ENCODE results near the gene SELPLG.
"Not testable (repeated sequence)": the region's sequence is repeated elsewhere in the genome, so short reads cannot be mapped to it uniquely, and the experiment has no call there.

Gene SELPLG

DNA sequence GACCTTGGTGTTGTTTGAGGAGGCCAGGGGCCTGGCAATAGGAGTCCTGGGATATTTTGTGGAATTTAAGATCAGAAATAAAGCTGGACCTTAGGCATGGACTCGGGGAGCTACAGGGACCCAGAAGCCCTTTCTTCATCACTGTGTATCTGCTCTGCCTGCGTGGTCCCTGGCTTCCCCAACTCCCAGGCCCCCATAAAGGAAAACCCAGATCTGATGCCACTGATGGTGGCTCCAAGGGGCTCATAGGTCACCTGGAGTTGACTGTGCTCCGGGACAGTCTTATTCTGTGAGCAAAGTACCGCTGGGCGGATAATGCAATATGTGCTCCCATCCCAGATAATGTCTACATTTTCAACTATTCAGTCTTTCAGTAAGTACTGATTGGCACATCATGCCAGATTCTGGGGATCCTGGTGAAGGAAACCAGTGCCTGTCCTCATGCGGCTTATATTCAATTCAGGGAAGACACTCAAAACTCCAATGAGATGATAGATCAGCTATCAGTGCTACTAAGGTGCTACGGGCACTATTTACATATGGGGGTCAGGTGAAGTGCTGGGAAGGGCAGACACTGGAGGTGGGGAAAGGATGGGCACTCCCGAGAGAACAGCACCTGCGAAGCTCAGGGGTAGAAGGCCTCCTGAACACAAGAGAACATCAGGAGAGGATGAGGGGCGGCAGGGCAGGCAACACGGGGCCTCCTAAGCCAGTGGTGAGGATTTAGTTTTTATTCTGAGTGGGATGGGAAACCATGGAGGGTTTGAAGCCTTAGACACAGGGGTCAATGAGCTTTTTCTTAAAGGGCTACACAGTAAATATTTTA is 5.5 kb upstream of the SELPLG start:
- DNase-seq = no peak

DNA sequence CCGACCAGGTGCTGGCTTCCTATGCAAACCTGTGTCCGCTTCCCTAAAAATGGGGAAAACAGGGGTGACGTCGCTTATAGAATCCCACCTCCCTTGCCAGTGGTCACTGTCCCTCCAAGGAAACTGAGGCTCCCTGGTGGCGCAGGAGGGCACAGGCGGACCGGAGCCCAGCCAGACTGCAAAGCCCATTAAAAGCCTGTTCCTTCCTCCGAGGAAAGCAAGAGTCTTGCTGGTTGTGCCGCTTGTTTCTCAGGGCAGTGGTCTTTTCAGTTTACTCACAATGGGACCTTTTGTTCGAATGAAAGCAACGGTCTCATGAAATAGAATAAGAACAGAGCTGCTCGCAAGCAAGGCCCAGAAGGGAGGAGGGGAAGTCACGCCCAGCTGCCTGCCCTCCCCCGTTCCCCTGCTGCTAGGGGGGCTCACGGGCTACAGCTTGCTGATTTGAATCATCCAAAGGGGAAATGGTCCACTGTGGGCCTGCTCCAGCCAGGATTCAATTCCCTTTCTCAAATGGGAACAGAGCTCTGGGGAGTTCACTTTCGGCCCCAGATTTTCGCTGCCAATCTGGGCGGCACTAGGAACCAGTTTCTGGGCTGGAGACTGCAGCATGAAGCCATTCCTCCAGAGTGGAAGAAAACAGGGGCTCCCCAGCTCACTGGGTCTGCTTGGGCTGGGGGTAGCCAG is 4.6 kb upstream of the SELPLG start:
- DNase-seq = peak in 53 of 56 donors; percentile 30 to 87 (median 72)

DNA sequence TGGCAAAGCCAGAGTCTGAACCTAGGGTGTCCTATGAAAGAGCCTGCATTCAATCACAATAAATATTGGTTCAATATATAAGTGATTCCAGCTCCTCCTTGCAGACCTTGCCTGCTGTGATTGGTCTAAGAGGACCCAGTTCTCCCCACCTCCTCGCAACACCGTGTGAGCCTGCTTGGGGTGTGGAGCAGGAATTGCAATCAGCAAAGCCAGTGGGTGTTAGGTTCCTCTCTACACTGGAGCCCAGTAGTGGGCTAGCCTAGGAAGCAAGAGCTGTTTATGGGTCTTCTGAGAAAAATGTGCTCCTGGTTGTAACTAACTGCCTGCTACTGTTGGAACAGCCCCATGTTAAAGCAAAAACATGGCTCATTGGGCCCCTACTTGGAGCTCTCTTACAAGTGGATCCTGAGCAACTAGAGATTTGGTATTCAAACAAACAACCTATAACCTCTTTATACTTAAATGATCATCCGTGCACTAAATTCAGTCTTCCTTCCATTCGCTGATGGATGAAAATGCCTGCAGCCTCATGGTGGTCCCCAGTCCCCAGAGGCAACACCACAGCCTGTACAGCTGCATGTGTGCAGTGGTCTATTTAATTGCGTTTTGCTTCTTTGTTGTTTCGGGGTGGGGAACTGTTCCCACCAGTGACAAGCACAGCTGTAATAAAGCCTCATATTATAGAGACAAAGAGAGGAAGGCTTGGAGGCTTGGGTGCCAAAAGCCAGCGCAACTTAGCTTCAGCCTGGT is 3.7 kb upstream of the SELPLG start:
- DNase-seq = peak in 2 of 56 donors; percentile 26 to 29

DNA sequence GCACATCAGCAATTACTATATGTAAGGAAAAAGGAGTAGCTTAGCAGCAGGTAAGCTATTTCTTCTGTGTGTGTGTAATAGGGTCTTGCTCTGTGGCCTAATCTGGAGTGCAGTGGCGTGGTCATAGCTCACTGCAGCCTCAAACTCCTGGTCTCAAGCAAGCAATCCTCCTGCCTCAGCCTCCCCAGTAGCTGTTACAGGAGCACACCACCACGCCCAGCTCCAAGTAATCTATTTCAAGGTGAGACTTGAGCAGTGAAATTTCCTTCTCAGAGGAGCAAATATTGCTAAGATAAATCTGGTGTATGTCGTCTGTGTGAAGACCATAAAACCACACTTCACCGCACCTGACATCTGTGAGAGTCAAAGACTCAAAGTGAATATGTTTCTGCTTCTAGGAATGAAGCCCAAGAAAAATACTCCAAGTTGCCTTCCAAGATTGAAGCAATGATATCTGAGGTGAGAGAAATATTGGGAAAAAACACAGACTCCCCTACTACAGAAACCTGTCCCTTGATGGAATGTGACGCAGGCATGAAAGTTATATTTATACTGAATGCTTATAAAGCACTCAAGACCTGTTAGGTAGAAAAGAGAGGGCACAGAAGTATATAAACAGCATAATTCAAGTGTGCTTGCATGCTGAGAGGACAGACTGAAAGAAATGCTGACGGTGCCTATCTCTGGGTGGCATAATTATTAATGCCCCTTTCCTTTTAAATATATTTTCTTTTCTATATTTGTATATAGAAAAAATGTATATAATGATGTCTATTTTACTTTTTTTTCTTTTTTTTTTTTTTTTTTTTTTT is 2.5 kb upstream of the SELPLG start:
- DNase-seq = no peak

DNA sequence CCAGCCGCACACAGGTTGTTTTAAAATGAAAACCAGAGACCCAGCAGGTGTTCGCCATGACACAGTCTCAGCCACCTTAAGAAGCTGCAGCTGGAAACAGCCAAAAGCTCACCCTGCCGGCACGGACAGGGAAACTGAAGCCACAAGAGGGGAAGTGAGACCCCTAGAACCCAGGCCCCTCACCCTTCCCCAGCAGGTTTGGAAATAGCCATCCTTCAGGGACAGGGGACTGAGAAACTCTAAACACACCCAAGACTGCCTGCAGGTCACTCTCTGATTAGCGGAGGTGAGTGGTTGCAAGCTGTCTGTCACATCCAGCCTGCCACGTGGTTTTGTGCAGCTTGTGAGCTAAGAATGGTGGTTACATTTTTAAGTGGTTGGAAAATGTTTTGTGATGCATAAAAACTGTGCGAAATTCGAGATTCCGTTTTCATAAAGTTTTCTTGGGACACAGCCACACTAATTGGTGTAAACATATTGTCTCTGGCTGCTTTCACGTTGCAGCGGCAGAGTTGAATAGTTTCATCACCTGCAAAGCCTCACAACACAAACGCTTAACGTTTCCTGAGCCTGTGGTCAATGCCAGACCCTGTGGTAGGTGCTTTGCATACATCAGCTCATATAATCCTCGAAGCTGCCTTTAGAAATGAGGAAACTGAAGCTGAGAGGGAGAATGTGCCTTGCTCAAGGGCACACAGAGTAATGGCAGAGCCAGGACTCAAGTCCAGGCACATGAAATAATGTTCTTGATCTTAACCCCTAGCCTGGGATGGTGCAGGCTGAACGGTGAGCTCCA is 1.7 kb upstream of the SELPLG start:
- no peak for DNase-seq

DNA sequence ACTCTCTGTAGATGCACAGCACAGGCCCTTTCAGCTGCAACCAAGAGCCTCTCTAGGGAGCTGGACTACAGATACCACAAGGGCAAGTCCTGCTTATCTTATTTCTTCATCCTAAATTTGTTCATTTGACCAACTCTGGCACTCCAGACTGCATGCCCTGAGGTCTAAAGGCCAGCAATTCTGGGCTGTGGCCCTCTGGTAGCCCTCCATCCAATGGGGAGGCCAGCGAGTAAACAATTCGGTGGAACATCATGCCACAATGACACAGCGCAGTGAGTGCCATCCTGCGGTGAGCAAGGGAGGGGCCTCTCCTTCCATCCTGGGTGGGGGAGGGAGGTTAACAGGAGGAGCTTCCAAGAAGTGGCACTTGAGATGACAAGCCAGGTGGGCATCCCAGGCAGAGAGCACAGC is 652 bp upstream of the SELPLG start:
- no peak for DNase-seq

DNA sequence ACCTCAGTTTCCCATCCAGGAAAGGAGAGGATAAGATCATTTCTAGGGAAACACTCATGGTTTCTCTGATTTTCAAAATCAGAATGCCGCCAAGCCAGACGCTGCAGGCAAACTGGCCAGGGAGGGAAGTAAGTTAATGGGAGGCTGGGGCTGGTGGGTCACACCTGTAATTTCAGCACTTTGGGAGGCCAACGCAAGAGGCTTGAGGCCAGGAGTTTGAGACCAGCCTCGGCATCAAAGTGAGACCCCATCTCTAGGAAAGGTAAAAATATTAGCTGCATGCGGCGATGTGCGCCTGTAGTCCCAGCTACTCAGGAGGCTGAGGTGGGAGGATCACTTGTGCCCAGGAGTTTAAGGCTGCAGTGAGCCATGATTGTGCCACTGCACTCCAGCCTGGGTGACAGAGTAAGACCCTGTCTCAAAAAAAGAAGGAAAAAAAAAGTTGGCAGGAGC is 587 bp downstream of the SELPLG start:
- DNase-seq = no peak

DNA sequence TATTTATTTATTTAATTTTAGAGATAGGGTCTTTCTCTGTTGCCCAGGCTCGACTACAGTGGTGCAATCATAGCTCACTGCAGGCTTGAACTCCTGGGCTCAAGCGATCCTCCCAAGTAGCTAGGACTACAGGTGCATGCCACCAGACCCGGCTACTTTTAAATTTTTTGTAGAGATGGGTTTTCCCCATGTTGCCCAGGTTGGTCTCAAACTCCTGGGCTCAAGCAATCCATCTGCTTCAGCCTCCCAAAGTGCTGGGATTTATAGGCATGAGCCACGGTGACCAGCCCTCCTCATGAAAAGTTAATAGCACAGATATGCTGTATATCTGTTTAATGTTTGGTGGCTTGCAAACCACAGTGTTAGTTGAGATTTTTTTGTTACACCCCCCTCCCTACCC is 2.4 kb downstream of the SELPLG start:
- DNase-seq = not testable (repeated sequence)

DNA sequence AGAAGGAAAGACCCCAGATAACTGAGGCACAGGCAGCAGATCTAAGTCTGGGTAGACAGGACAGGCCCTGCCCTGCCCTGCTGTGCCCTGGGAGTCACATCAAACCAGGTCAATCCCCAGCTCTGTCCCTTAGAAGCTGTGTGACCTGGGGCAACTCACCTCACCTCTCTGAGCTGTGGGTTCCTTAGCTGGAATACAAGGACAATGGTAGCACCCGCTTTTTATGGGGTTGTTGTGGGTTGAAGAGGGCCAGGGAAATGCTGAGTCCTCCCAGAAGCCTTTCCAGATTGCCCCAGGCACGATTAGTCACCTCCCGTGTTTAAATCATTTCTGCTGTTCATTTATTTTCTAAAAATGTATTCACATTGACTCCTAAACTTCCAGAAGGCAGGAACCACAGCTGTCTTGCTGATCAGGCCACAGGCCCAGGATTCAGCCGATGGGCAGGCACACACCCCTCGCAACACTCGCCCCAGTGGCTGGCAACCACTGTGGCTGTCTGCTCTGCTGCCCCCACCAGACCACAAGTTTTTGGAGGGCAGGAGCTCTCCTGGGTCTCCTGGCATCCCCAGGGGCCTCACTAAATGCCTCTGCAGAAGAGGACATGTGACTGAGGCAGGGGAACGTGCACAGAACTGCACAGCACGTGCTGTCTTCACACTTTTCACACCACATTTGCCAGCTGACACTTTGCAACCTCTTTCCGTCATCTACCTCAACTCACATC is 3.0 kb downstream of the SELPLG start:
- no peak for DNase-seq

DNA sequence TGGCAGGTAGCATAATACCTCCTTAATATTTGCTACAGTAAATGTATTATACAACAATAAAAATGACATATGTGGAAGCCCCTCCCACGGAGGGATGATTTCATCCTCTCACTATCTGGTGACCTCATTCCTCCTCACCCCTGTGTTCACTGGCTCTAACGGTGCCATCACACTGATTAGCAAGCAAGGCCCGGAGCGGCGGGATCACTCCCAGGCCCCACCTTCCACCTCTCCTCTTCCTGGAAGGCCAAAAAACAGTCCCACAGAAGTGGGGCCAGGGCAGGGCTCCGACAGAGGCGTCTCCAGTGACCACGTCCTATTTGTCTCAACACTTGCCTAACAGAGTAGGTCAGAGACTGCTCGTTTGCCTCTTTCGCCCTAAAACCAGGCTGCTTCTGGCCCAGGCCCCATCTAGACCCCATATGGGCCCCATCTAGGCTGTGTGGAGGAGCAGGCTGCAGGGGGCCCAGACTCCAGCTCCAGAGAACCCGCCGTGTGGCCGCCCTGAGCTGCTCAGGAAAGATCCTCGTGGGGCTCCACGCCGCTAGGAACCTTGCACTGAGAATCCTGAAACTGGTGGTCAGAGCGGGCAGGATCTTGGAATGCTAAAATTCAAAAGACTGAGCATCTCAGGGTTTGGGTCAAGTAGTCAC is 3.7 kb downstream of the SELPLG start:
- DNase-seq = no peak

DNA sequence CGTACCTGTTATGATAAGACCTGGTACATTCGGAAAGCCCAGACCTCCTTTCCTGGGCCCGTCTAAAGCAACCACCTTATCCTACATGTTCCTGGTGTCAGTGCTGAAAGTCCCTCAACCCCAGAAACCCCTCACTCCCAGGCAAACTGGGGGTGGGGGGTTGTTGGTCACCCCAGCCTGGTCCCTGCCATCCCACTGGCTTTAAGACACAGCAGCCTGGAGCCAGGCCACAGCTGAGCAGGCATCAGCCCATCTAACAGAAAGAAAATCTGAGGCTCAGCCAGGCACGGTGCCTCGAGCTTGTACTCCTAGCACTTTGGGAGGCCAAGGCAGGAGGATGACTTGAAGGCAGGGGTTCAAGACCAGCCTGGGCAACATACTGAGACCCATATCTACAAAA is 4.5 kb downstream of the SELPLG start:
- DNase-seq = no peak

DNA sequence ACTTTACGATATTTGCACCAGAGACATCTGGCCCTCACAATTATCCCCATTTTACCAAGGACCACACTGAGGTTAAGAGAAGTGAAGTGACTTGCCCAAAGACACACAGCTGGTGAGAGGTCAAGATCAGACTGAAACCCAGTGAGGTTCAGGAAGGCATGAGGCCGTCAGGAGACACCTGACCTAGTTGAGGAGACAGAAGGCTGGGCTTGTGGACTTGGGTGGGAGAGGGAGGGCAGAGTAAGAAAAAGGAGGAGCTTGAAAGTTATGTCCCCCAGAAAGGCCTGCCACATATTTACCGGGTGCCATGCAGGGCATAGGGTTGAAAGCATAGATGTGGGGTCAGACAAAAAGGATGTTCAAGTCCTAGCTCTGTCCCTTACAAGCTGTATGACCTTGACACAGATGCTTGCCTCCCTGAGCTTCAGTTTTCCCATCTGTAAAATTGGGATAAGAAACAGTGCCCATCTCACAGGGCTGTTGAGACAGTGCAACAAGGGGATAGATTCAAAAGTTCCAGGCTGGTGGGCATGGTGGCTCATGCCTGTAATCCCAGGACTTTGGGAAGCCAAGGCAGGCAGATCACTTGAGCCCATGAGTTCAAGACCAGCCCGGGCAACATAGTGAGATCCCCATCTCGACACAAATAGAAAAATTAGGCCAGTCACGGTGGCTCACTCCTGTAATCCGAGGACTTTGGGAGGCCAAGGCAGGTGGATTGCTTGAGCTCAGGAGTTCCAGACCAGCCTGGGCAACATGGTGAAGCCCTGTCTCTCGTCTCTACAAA is 6.4 kb downstream of the SELPLG start:
- no peak for DNase-seq

DNA sequence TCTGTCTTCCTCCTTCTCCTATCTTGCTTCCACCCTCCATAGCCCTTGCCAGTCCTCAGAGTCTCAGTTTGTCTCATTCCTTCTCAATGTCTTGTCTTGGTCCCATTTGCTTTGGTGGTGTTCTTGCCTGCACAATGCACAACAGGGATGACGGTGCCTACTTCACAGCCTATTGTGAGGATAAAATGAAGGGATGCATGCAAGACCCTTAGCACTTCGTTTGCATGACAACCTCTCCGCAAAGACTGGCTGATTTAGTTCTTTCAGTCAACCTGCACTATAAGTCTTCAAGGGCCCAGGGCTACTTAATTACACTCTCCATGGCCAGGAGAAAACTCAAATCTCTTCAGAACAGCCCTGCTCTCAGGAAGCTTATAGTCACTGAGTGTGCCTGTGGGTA is 8.5 kb downstream of the SELPLG start:
- no peak for DNase-seq

DNA sequence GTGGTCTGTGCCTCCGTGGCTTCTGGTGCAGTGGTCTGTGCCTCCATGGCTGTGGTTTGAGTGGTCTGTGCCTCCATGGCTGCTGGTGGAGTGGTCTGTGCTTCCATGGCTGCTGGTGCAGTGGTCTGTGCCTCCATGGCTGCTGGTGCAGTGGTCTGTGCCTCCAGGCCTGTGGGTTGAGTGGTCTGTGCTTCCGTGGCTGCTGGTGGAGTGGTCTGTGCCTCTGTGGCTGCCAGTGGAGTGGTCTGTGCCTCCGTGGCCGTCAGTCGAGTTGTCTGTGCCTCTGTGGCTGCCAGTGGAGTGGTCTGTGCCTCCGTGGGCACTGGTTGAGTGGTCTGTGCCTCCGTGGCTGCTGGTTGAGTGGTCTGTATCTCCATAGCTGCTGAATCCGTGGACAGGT is 10.1 kb downstream of the SELPLG start:
- DNase-seq = no peak

DNA sequence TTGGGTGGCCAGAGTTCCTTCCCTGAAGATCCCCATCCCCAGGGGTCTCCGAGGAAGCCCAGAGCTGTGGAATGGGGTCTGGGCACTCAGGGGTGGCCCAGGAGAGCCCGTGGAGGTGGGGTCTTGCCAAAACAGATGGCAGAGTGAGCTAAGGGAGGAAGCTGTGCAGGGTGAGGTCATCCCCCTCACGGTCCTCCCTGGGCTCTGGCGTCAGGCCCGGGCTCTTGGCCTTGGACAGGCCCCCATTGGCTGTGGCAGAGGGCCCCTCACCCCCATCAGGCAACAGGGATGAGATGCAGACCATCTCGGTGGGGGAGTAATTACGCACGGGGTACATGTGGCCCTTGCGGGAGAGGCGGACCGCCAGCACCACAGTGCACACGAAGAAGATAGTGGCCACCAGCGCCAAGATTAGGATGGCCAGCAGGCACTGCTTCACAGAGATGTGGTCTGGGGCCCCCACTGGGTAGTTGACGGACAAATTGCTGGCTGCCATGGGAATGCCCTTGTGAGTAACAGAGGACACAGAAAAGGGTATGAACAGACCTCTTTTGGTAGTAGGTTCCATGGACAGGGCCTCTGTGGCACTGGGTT is 10.7 kb downstream of the SELPLG start:
- no peak for DNase-seq

DNA sequence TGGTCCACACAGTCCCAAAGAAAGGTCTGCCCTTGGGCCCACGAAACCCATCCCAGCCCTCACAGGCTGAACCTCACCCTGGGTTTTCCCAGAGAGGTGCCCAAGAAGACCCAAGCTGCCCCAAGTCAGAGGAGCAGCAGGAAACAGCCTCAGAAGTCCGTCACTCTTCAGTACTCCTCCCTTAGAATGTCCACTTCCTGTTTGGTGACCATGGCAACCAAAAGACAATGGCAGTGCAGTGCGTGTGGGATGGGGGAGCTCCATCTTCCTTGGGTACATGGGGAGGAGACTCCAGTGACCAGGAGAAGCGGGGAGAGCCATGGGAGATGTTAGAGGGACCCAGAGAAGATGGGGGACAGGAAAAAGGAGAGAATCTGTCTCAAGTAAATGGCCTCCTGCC is 11.3 kb downstream of the SELPLG start:
- no peak for DNase-seq

DNA sequence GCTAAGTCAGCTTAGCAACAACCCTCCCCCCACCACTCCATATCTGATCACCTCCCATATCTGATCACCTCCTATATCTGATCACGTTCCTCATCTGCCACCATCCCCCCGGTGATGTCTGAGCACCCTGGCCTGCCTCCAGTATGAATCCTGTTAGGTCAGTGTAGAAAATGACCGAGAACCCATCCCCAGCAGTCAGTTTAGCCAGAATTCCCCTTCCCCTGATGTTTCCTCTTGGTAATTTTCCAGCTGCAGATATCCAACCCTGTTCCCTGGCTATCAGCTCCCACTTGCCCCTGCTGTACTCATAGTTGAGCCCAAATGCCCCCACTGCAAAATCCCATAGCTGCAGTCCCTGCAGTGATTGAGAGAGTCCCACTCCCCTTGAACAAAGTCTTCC is 12.5 kb downstream of the SELPLG start:
- DNase-seq = no peak
